Activated effector memory CD4-positive, alpha-beta T cell treated with anti-CD3 and anti-CD28 coated beads, Interleukin-2, amount 50 U/mL, for 16 hours (primary cell): ENCODE data around the gene DNAI7.

Source experiments
- DNase-seq: peaks from one replicate; pipeline ENCODE4 v3.0.0-alpha.2; 2020

Gene DNAI7

DNA sequence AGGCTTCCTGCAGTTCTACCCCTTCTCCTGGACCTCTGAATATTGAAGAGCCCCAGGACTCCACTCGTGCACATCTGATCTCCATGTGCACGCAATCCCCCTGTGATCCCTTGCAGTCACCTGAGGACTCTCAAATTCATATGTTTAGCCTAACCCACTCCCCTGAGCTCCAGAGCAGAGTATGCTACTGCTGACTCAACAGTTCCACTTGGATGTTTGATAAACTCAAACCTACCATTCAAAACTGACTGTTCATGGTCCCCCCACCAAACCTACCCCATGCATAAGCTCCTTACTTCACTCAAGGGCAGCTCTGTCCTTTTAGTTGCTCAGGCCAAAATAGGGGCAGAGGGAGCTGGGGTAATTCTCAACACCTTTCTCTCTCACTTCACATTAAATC lies 96.0 kb downstream of the DNAI7 start:
- DNase-seq: no peak

DNA sequence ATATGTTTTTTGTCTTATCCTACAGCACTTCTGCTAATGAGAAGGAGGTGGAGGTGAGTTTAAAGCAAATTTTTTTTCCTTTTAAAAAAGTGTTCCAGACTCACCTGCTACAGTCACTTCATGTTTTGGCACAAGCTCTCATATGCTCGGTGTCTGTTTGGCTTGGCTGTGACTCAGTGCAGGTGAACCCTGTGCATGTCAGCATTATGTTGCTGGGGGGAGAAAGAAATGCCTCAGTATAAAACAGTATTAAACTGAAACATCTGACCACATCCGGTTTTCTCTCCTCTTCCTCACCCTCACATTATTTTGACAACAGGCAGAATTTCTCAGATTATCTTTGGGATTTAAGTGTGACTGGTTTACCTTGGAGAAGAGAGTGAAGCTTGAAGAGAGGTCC lies 105.2 kb downstream of the DNAI7 start:
- no peak for DNase-seq

- no peak for DNase-seq
Measured at GRCh38 chr12:25087596-25087995, 107.4 kb downstream of the DNAI7 start.

DNA sequence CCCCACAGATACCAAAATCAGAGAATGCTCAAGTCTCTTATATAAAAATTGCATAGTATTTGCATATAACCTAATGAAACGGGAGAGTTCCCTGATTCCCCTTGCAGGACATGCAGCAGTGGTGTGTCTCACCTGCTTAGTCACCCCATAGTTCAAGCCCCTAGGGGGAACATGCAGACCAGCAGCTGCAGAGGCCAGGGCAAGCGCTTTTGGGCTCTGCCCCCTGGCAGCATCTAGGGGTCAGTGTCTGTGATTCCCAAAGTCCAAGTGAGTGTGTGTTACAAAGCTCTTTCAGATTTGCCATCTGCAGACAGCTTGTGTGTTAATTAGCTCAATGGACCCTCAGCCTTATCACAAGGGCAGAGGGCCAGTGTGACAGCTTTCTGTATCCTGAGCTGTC lies 110.1 kb downstream of the DNAI7 start:
- DNase-seq: no peak

- no peak for DNase-seq
Measured at GRCh38 chr12:25083211-25083610, 111.7 kb downstream of the DNAI7 start.

GRCh38 chr12:25082628-25083027 lies 112.3 kb downstream of the DNAI7 start:
- DNase-seq: no peak

- no peak for DNase-seq
Measured at GRCh38 chr12:25079393-25079792, 115.6 kb downstream of the DNAI7 start.

GRCh38 chr12:25074954-25075353 lies 120.0 kb downstream of the DNAI7 start:
- DNase-seq: no peak

GRCh38 chr12:25074113-25074512 lies 120.8 kb downstream of the DNAI7 start:
- DNase-seq: no peak

DNA sequence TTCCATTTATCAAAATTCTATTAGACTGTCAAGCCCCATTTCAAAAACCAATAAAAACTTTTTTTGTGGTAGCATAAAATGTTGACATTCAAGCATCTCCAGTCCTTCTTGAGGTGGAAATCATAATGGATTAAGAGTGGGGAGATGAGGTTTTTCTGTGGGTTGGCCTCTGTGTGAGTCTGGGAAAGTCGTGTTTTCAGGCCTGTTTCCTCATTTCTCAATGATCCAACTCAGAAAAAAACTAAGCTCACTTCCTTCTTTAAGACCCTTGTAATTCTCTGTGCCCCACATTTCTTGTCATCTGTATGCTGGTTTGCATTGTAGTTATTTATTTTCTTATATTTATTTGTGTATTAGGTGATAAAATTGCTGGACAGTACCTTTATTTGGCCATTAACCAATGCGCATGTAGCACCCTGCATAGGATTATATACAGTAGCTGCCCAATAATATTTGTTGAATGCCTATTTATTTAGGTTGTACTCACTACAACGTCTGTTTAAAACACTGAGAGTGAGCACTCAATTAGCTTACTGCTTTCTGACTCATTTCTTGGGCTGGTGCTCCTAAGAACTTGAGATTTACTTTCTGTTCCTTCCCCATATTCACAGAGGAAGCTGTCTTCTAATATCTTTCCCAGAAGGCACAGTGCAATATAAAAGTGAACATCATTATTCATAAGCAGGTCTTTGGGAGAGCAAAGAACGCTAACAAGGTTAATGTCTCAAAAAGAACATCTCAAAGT lies 121.9 kb downstream of the DNAI7 start:
- DNase-seq: no peak

DNA sequence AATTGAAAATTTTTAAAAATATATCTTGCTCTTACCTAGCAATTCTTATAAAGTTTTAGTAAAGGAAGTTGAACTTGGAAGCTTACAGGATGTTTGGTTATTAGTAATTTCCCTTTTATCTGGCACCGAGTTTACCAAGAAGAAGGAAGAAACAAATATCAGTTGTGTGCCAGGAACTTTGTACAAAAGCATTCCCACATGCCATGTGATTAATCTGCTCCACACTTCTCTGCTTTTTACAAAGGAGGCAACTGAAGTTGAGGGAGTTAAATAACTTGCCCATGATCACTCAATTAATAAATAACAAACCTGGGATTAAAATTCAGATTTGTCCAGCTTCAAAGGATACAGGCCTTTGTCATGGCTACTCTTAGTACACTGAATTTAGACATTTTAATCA lies 123.6 kb downstream of the DNAI7 start:
- DNase-seq: no peak

DNA sequence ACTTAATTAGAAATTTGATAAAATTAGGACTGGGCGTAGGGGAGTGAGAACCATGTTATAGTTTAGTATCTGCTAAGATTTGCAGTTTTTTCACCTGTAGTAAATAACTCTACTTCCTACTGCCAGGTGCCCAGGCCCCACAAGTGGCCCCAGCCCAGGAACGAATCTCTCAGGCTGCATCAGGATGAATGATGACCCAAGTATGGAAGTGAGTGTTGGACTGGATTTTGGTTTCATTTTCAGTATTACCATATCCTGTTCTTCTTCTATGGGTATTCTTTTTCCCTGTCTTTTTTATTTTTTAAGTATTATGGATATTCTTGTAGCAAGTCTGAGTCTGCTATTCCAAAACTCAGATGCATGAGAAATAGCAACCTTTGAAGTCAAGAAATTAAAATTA lies 125.7 kb downstream of the DNAI7 start:
- DNase-seq: no peak

DNA sequence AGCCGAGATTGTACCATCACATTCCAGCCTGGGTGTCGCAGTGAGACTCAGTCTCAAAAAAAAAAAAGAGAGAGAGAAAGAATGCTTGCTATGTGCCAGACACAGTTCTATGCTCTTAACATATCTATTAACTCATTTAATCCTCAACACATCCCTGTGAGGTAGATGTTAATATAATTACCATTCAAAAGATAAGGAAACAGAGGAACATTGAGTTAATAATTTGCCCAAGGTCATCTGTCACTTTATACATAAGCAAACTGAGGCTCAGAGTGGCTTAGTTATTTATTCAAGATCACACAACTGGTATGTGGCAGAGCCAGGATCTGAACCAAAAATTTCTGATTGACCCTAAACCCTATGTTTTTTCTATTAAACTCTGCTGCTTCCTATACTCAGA lies 129.9 kb downstream of the DNAI7 start:
- no peak for DNase-seq

DNA sequence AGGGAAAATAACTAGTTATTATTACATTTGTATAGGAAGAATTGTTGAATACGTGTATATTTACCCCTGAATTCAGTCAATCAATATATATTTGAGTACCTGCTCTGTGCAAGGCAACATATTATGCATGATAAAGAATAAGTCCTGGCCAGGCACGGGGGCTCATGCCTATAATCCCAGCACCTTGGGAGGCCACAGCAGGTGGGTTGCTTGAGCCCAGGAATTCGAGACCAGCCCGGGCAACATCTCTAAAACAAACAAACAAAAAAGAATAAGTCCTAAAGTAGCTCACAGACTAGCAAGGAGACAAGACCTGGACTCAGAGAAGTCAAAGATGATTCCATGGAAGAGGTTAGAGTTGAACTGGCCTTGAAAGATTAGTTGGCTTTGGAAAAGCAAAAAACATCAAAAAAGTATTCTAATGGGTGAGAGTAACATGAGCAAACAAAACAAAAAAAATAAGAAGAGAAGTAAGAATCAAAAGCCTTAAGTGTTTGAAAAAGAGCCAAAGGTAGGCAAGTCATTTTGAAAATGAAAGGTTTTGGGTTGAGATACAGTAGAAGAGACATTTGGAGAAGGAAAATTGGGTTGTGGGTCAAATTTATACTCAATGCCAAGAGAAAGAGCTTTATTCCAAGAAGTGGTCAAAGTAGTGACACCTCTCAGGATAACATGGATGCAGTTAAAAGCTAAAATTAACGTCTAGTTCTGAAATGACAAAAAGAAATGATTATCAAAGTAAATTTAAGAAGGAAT lies 130.9 kb downstream of the DNAI7 start:
- no peak for DNase-seq

DNA sequence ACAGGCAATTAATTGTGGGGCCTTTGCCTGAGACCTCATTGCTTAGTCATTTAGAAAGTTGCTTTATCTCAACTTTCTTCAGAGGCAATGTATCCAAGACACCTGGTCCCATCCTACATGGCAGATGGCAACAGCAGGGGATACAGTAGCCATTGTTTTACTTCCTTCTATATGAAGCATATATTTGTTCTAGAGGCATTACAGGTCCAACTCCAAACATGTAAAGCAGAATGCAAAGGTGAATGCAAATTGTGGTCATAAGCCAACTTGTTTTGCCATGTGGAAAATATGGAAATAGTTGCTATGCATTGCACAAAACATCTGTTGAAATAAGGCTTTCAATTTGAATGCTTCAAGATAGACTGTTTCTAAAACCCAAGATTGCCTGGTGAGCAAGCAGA lies 136.3 kb downstream of the DNAI7 start:
- no peak for DNase-seq
